Endothelial cell of umbilical vein (primary cell): Measurements from ENCODE around the gene SMPD1. TPM values are rescaled to one million over a fixed set of nuclear protein-coding genes. Genes with fewer than 3 reads are reported as not detected.

Experiments used
- BruUV-seq: library from RNA; stranded (reverse); fragments of 400-500 nt; replicated peaks from 2 replicates; lab custom pipeline; 2021; lab: Mats Ljungman, UMichigan
- CTCF ChIA-PET: fragments of 300-600, 350-600 bp; sonication (Branson Sonifier 250); formaldehyde crosslinking; loops from one replicate; lab custom pipeline; 2021; ENCODE audit warnings: antibody characterized with exemption, inconsistent platforms; lab: Charles Lee
- POLR2A ChIA-PET: fragments of 300-600, 350-600 bp; sonication (Branson Sonifier 250); formaldehyde crosslinking; loops from one replicate; lab custom pipeline; 2021; ENCODE audit warnings: antibody characterized with exemption, inconsistent platforms; lab: Charles Lee
- DNase-seq: peaks from one replicate; pipeline ENCODE4 v3.0.0-alpha.2; 2011; ENCODE audit warnings: low read depth, low spot score
- FAIRE-seq: peaks from 2 replicates; lab custom pipeline; 2011; peaks lifted over from hg19 to GRCh38; lab: Jason Lieb, UNC
- H2AFZ ChIP-seq: 2 replicates; pipeline ENCODE4 v1.6.0; 2012; ENCODE audit warnings: low read depth, low read length, control low read depth, inconsistent platforms
- H3K27ac ChIP-seq: 2 replicates; pipeline ENCODE4 v1.5.1; 2011; ENCODE audit warnings: low read depth, mild to moderate bottlenecking, control low read depth, low read length, moderate library complexity; ENCODE audit not compliant: insufficient read depth
- H3K27me3 ChIP-seq, 2 experiments: 2 replicates each; pipeline versions ENCODE4 v1.6.0 to v1.6.1; 2011; ENCODE audit warnings: low read length in 2 of 2, mixed read lengths in 1 of 2; ENCODE audit not compliant: control insufficient read depth in 2 of 2, insufficient read depth in 2 of 2
- H3K36me3 ChIP-seq, 2 experiments: 2 replicates in 1 of 2; 3 replicates in 1 of 2; pipeline ENCODE4 v1.5.1; 2011; ENCODE audit warnings: low read length in 2 of 2, mild to moderate bottlenecking in 1 of 2, moderate library complexity in 1 of 2; ENCODE audit not compliant: control insufficient read depth in 2 of 2, insufficient read depth in 2 of 2; ENCODE audit errors: extremely low read depth in 1 of 2
- H3K4me1 ChIP-seq: 3 replicates; pipeline ENCODE4 v1.5.1; 2011; ENCODE audit warnings: mild to moderate bottlenecking, low read length; ENCODE audit not compliant: control insufficient read depth, insufficient read depth; ENCODE audit errors: extremely low read depth
- H3K4me2 ChIP-seq: 2 replicates; pipeline ENCODE4 v1.6.1; 2011; ENCODE audit warnings: low read length, control low read depth, mixed read lengths; ENCODE audit not compliant: insufficient read depth
- H3K4me3 ChIP-seq, 3 experiments: fragments of 200-600 bp in 1 of 3; sonication (generic), shearing (Covaris generic) in 1 of 3; replicated peaks in 1 of 3; 2 replicates each; pipeline ENCODE4 v1.5.1; 2011 to 2016; ENCODE audit warnings: control low read depth in 3 of 3, low read length in 3 of 3, mild to moderate bottlenecking in 2 of 3, inconsistent platforms in 1 of 3, low read depth in 1 of 3, moderate library complexity in 1 of 3; ENCODE audit not compliant: insufficient read depth in 1 of 3
- H3K79me2 ChIP-seq: 2 replicates; pipeline ENCODE4 v1.6.0; 2012; ENCODE audit warnings: low read length, inconsistent platforms; ENCODE audit not compliant: control insufficient read depth, insufficient read depth
- H3K9ac ChIP-seq: replicated peaks from 2 replicates; pipeline ENCODE3; 2011; ENCODE audit warnings: low read length, control low read depth; ENCODE audit not compliant: insufficient read depth; ENCODE audit errors: extremely low read depth
- H3K9me1 ChIP-seq: replicated peaks from 3 replicates; pipeline ENCODE4 v1.6.0; 2011; ENCODE audit warnings: mild to moderate bottlenecking, low read length; ENCODE audit not compliant: control insufficient read depth, insufficient read depth; ENCODE audit errors: extremely low read depth
- H3K9me3 ChIP-seq: replicated peaks from 2 replicates; pipeline ENCODE4 v1.5.1; 2012; ENCODE audit warnings: low read length, inconsistent platforms; ENCODE audit not compliant: control insufficient read depth, insufficient read depth
- H4K20me1 ChIP-seq: replicated peaks from 2 replicates; pipeline ENCODE3; 2011; ENCODE audit warnings: mild to moderate bottlenecking, low read length; ENCODE audit not compliant: control insufficient read depth, insufficient read depth; ENCODE audit errors: extremely low read depth
- CTCF ChIP-seq, 2 donors: IDR thresholded peaks; 1 replicate in 1 of 2; 2 replicates in 1 of 2; pipeline ENCODE4 v1.5.1; 2011; ENCODE audit warnings: low read length in 2 of 2, mild to moderate bottlenecking in 2 of 2, moderate library complexity in 2 of 2, control low read depth in 1 of 2, inconsistent platforms in 1 of 2, low read depth in 1 of 2; ENCODE audit not compliant: insufficient read depth in 1 of 2; ENCODE audit errors: extremely low read depth in 1 of 2
- EZH2 ChIP-seq: IDR thresholded peaks from 2 replicates; pipeline ENCODE4 v1.6.1; 2012; ENCODE audit warnings: borderline replicate concordance, low read depth, mild to moderate bottlenecking, moderate library complexity, low read length, inconsistent platforms; ENCODE audit not compliant: severe bottlenecking
- FOS ChIP-seq: IDR thresholded peaks from 2 replicates; pipeline ENCODE4 v1.6.1; 2011; ENCODE audit warnings: mild to moderate bottlenecking, low read length, moderate library complexity, borderline replicate concordance; ENCODE audit not compliant: insufficient read depth
- GATA2 ChIP-seq: IDR thresholded peaks from 2 replicates; pipeline ENCODE4 v1.7.0; 2011; ENCODE audit warnings: low read depth, mild to moderate bottlenecking, moderate library complexity, mixed read lengths, low read length; ENCODE audit not compliant: insufficient read length, insufficient read depth
- JUN ChIP-seq: IDR thresholded peaks from 2 replicates; pipeline ENCODE4 v1.6.1; 2011; ENCODE audit warnings: borderline replicate concordance, low read depth; ENCODE audit not compliant: insufficient read length, insufficient read depth
- MYC ChIP-seq: IDR thresholded peaks from one replicate; pipeline ENCODE4 v1.6.1; 2011; ENCODE audit warnings: mild to moderate bottlenecking, low read depth, low read length
- POLR2A ChIP-seq: IDR thresholded peaks from 2 replicates; pipeline ENCODE4 v1.6.1; 2012; ENCODE audit warnings: low read depth, mild to moderate bottlenecking, control low read depth, low read length
- POLR2AphosphoS5 ChIP-seq: IDR thresholded peaks from 2 replicates; pipeline ENCODE4 v1.6.1; 2012; ENCODE audit warnings: low read depth, mild to moderate bottlenecking, control low read depth, low read length, moderate library complexity; ENCODE audit not compliant: insufficient read depth
- dilution Hi-C: fragments of 300-500 bp; cut with MboI; formaldehyde crosslinking; loops from one replicate; pipeline ENCODE4 v1.15.0; 2019; ENCODE audit warnings: low sequenced_read_pairs; ENCODE audit not compliant: extremely low pct_ligation_motif_present
- intact Hi-C: fragments of 100-400 bp; cut with micrococcal nuclease; formaldehyde crosslinking; loops from one replicate; pipeline ENCODE4 v1.10.0; 2022
- polyA plus RNA-seq, 4 experiments: library from polyadenylated mRNA; depleted of rRNA in 3 of 4; stranded (reverse) in 3 of 4; unstranded in 1 of 4; fragments of >200 nt; gene quantifications; 2 replicates each; pipeline versions ENCODE4 v1.2.1 to v1.2.3, GENCODE V29; 2011 to 2012; ENCODE audit warnings: missing spikeins in 1 of 4
- total RNA-seq: library from RNA; stranded (reverse); gene quantifications from 2 replicates; pipeline ENCODE4 v1.2.3, GENCODE V29; 2021
- TF ChIP-seq, protein P1 (sequence below): IDR thresholded peaks from 2 replicates; pipeline ENCODE4 v1.6.1; 2011; ENCODE audit not compliant: insufficient read depth, insufficient read length

Gene SMPD1
- total and polyA plus RNA-seq, 2 donors (not counting 3 experiments of a cell fraction or from before 2014, with no cell fraction given), result 58.9 to 93.6 TPM

DNA sequence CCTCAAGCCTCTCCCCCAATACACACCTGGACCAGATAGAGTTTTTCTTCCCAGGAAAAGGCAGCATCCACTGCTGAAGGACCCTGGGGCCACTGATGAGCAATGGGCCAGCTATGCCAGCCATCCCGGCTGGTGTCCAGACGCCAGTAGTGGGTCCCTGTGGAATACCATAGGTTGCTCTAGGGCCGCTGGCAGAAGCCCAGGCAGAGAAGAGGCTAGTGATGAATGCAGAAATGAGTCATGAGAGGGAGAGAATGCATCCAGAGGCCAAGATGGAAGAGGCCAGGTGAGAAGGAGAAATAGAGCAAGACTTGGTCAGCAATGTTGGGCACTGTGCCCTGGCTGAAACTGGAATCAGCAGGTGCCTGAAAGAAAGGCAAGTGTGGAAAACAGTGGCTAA, 41.6 kb downstream of the SMPD1 start:
- ChIA-PET POLR2A (no interaction called here), CTCF (interaction anchor here (2.4 to 6.8 kb wide), 2 partner anchors 13 kb away, joined by 7 to 46 read pairs; partner anchors contain the start of gene APBB1)
- no TSS peak for BruUV-seq
- Histone ChIP-seq H3K9me1 (no peaks in the 10 kb centered on the region), H3K27ac (no peak overlapping the region), H3K4me1 (no peaks in the 10 kb centered on the region), H3K4me3 (no peak overlapping the region), H2AFZ (no peak overlapping the region), H3K27me3 (no peaks in the 10 kb centered on the region), H3K36me3 (no peaks in the 10 kb centered on the region), H3K4me2 (no peak overlapping the region), H3K79me2 (no peaks in the 10 kb centered on the region), H3K9ac (no peak overlapping the region), H4K20me1 (no peaks in the 10 kb centered on the region), H3K9me3 (no peaks in the 10 kb centered on the region)
- no peak for TF ChIP-seq CTCF (IDR thresholded peaks at IDR 0.05; ENCODE audit: extremely low read depth in 1 of 2, insufficient read depth in 1 of 2, low read depth in 1 of 2, low read length in 2 of 2)
- no peak for TF ChIP-seq POLR2A
- no peak for TF ChIP-seq EZH2
- TF ChIP-seq MYC, result no peak
- TF ChIP-seq JUN, result no peak
- intact Hi-C loops, result no loop called here
- FAIRE-seq (no peak), DNase-seq (no peak)
- dilution Hi-C loops, result no loop called here

GRCh38 chr11:6433998-6434660, 43.9 kb downstream of the SMPD1 start:
- no TSS peak for BruUV-seq
- H3K4me2 ChIP-seq, result no peak overlapping the region

More at GRCh38 chr11:6433998-6434660, 43.9 kb downstream of the SMPD1 start:
- Histone ChIP-seq H2AFZ (no peak overlapping the region), H3K9me1 (no peaks in the 10 kb centered on the region), H3K9me3 (no peaks in the 10 kb centered on the region), H3K4me3 (no peak overlapping the region), H3K27ac (no peak overlapping the region), H3K36me3 (no peaks in the 10 kb centered on the region), H4K20me1 (no peaks in the 10 kb centered on the region), H3K27me3 (no peaks in the 10 kb centered on the region), H3K4me1 (no peaks in the 10 kb centered on the region), H3K79me2 (no peaks in the 10 kb centered on the region), H3K9ac (no peak overlapping the region)
- dilution Hi-C loops (no loop called here), intact Hi-C loops (no loop called here)
- CTCF ChIA-PET, result interaction anchor here (0.7 to 6.8 kb wide), 3 partner anchors 10 to 55 kb away, joined by 4 to 46 read pairs (median 5); partner anchors contain the start of gene APBB1
- DNase-seq, result no peak
- TF ChIP-seq CTCF (IDR thresholded peaks at IDR 0.05; ENCODE audit: extremely low read depth in 1 of 2, insufficient read depth in 1 of 2, low read depth in 1 of 2, low read length in 2 of 2) (no peak), POLR2AphosphoS5 (no peak), MYC (no peak), JUN (no peak), EZH2 (no peak), GATA2 (no peak), FOS (no peak), POLR2A (no peak)
- TF ChIP-seq, protein P1, sequence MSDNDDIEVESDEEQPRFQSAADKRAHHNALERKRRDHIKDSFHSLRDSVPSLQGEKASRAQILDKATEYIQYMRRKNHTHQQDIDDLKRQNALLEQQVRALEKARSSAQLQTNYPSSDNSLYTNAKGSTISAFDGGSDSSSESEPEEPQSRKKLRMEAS, result no peak
- POLR2A ChIA-PET, result no interaction called here
- no peak for FAIRE-seq
